GM19239 (cell line): Measurements from ENCODE around the gene PODXL.
"Not testable (repeated sequence)": the region's sequence is repeated elsewhere in the genome, so short reads cannot be mapped to it uniquely, and the experiment has no call there.

Experiments used
- DNase-seq: peaks from one replicate; pipeline ENCODE4 v3.0.0; 2011; ENCODE audit warnings: low spot score; ENCODE audit not compliant: insufficient read length
- FAIRE-seq: peaks from 2 replicates; lab custom pipeline; 2011; peaks lifted over from hg19 to GRCh38; lab: Jason Lieb, UNC

PODXL gene

DNA sequence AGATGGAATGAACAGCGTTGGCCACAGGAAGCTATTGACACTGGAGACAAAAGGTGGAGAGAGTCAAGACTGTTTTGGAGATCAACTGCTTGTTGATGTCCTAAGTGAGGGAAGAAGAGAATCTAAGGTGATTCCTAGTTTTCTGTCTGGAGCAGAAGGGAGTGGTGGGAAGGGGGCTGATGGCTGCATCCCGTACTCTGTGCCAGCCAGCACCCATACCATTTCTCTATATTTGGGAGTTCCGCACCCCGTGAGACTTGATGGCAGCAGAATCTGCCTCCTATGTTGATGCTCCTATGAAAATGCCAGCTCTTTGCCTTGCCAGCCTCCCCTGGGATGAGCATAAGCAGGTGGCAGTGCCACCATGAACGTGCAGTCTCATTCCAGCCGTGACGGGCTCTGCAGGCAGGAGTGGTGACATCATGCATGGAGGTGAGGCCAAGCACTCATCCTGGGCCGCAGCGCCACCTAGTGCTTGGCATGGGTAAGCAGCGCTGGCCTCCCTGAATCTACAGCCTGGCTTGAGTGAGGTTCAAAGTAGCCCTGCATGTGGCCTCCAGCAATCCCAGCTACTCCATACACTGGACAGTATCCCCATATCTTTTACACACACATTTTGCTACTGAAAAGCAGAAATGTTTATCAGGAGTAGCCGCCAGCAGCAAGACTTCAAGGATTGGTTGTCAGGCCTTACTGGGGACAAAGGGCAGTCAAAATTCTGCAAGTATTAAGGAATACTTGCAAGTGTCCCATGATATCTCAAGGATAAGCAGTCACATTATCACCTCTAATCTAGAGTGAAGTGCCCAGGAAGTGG is 43.0 kb downstream of the PODXL start:
- DNase-seq (peak; percentile 69), FAIRE-seq (peak; percentile 52)

DNA sequence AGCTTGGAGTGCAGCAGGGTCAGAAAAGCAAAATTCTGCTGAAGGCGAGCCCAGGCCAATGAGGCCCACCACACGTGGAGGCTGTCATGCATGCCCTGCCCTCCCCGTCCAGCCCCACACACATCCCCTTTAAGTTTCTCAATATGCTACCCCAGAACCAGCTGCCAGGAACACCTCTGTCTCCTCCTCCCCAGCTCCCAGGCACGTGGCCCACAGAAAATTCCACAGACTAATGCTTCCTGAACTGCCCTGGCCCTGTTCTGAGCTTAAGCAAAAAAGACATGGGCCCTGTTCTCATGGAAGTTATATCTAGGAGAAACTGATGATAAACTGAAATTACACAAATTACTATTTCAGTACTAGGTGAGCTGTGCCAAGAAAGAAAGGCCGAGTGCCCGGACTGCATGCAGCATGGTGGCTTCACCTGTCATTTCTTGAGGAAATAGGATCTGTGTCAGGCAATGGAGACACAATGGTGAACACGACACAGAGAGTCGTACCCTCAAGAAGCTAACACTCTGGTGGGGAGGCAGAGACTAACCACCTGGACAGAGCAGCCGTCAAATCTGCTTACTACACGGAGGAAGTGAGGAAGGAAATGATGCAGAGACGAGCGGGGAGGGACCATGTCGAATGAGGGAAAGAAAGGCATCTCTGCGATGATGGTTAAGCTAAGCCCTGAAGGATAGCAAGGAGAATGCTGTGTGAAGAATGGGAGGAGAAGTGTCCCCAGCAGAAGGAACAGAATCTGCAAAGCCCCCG is 44.5 kb downstream of the PODXL start:
- no peak for DNase-seq
- FAIRE-seq = no peak

DNA sequence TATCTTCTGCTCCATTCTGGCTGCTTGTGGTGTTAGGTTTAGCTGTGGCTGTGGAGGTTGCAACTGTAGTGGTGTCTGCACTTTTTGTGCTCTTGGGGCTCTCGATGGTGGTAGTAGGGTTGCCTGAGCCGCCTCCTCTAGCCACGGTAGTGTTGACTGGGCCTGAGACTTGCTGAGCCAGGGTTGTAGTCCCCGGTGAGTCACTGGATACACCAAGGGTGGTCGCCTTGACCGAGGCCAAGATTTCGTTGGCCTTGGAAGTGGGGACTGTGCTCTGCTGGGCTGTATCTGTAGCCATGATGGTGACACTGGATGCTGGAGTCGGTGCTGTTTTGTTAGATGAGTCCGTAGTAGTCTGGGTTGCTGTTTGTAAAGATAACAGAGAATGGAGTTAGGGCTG is 45.4 kb downstream of the PODXL start:
- no peak for FAIRE-seq
- no peak for DNase-seq

DNA sequence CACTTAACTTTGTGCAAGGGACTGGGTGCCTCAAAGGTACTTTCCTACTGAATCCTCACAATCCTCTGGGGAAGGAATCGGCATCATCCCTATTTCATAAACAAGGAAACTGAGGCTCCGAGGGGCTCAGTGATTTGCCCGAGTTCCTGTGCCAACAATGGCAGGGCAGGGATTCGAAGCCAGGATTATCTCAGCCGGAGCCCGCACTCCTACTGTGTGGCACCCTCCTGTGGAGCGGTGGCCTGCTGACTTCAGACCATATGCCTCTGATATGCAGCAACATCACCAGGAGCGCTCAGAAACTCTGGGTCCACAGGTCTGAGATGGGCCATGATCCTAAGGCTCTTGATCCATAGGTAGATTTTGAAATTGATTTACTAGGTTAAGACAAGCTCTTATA is 46.6 kb downstream of the PODXL start:
- FAIRE-seq (no peak), DNase-seq (no peak)

DNA sequence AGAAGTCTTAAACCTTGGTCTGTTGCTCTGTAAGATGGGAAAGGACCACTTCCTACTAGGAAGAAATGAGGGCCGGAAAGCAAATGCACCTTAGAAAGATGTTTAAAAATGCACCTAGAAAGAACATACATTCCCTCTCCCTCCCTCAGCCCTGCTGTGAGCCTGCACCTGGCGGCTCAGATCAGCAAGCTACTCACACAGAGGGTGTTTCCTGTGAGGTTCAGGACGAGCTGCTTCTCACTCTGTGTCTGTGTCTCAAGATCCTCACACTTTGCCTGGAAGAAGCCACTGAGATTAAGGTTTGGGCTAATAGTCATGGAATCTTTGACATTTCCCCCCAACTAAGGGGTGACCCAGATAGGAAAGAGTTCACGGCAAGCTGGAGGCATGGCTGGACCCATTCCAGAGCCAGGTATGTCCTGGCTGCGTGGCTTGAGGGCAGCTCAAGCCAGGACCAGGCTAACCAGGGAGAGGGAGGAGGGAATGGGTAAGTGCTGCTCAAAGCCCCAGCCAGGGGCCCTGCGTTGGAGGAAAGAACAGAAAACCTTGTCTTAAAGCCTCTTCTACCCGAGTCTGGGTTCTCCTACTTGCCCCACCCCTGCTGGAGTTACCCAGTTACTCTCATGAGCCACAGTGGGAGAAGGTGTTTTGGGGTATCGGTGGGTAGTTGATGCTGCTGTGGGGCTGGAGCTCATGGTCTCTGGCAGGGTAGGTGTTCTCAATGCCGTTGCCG is 47.5 kb downstream of the PODXL start:
- FAIRE-seq (no peak), DNase-seq (no peak)

DNA sequence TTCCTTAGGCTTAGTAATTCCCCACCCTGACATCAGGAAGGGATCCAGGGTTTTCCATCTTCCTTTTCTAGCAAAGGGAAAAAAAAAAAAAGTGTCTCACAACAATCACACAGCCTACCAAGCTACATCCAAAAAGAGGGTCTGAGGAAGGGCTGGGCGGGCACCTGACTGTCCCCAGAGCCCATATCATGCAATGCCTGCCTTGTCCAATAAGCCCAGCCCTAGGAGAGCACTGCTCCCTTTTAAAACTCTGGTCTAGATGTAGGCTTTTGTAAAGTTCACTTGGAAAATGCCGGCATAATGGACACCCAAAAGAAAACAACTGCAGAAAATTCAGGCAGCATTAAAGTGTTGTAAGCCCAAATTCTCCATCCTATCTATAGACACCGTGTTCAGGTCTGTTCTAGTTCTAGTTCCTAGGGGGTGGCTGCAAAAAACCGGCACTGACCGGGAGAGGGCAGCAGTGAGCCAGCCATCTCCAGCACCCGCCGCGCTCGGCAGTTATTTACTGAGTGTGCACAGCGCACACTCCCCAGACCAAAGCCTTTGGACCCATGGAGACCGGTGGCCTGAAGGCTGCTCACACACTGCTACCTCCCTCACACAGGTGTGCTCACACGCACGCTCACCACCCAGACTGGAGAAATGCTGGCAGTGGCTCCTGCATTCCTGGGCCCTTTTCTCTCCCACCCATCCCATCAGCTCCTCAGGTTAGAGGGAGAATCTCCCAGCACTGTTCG is 48.7 kb downstream of the PODXL start:
- DNase-seq (peak; percentile 52), FAIRE-seq (peak; percentile 89)

DNA sequence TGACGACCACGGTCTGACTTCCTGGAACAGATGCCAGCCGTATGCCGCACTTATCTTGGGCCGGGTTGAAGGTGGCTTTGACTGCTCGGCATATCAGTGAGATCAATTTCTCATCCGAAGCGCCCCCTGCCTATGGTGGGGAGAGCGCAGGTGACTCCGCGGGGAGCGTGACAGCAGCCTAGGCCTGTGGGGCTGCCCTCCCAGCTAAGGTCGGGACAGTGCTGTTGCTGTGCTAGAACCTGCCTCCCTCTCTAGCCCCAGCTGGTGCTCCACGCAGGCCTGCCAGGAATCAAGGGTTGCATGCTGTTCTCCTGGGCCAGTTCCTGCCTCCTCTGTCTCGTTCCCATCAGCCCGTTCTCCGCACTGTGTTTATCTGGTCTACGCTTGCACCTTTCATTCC is 49.8 kb downstream of the PODXL start:
- FAIRE-seq (no peak), DNase-seq (no peak)

DNA sequence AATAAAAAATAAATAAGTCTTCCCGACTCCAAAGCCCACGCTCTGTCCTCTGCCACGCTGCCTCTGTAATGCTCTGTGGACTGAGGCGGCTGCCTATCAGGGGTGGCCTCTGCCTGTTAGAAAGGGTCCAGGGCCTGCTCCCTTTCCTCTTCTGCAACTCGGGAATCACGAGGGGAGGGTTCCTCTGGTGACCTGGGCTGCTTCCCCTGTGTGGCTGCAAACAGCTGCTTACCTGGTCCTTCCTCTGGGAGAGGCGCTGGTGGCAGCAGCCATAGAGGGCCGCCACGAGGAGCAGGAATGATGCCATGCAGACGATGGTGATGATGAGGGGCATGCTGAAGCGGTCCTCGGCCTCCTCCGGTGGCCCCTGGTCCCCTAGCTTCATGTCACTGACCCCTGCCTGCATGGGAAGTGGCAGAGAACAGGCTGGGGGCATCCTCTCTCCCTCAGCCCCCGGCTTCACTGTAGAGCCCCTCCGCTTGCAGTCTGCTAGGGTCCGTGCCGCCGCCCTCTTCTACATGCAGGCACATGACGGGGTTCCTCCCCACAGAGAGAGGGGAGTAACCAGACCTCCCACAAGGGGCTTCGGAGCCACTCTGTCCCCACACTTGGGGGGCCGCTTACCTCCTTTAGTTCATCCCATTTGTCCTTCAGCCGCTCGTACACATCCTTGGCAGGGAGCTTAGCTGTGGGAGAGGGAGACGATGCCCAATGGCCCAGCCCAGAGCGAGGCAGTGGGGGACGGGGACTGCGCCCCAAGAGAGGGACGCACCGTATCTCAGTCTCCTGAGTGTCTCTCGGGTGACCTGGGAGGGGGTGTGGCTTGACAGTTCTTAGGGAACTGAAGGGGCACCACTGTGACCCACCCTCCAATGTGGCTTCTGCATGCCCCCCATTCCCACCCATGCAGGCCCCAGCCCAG is 50.5 kb downstream of the PODXL start:
- FAIRE-seq (no peak), DNase-seq (no peak)

DNA sequence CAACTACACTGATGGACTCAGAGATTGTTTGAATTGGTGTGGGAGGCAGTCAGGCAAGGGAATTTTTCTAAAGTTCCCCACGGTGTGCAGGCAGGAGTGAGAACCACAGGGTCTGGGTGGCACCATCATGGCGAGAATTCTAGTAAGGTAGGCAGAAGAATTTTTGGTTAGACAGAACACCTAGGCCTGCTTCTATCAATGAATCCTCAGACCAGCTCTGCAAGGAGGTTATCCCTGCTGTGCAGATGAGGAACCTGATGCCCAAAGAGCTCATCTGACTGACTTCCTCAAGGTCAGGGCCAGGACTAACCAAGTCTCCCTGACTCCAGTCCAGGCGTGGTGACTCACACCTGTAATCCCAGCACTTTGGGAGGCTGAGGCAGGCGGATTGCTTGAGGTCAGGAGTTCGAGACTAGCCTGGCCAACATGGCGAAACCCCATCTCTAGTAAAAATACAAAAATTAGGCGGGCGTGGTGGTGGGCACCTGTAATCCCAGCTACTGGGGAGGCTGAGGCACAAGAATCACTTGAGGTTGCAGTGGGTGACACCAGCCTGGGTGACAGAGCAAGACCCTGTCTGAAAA is 51.3 kb downstream of the PODXL start:
- not testable (repeated sequence) for FAIRE-seq, DNase-seq

DNA sequence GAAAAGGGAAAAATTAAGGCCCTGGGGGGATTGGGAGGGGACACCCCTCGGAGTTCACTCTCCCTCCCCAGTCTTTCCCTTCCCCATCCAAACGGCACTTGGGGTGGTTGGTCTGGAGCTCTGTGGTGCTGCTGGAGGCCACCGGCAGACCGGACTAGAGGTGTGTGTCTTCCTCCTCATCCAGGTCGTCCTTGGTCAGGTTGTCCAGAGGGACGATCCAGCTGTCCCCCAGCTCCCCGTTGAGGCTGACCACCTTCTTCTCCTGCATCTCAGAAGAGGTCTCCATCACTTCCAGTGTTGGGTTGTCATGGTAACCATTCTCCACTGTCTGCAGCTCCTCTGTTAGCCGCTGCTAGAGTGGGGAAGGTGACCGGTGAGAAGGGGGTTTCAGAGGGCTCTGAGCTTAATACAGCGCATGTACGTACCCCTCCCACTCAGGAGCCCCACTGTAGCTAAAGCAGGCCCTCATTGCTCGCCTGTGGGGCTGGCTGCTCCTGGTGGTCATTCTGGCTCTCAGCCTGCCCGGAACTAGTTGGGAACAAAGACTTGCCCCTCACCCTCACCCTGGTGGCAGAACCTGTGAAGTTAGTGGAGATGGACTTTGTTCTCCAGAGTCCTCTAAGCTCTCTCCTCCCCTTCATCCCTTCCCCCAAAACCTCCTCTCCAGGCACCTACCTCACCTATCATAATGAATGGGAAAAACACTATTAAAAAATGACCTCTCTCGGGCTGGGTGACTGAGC is 52.1 kb downstream of the PODXL start:
- DNase-seq (no peak), FAIRE-seq (no peak)

DNA sequence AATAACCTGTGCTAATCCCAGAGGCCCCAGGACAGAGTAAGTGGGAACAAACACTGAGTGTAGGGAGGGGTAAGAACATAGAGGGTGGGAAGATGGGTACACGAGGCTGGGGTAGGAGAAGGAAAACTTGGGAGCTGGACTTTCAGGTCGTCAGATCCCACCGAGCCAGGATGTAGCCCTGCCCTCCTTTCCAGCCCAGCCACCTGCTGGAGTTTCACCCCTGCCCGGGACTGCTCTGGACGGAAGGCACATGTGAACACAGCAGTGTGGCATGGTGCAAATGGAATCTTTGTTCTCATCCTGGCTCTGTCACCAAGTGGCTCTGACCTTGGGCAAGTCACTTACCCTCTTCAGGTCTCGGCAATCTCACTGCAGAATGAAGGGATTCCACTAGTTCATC is 52.8 kb downstream of the PODXL start:
- DNase-seq = no peak
- no peak for FAIRE-seq

DNA sequence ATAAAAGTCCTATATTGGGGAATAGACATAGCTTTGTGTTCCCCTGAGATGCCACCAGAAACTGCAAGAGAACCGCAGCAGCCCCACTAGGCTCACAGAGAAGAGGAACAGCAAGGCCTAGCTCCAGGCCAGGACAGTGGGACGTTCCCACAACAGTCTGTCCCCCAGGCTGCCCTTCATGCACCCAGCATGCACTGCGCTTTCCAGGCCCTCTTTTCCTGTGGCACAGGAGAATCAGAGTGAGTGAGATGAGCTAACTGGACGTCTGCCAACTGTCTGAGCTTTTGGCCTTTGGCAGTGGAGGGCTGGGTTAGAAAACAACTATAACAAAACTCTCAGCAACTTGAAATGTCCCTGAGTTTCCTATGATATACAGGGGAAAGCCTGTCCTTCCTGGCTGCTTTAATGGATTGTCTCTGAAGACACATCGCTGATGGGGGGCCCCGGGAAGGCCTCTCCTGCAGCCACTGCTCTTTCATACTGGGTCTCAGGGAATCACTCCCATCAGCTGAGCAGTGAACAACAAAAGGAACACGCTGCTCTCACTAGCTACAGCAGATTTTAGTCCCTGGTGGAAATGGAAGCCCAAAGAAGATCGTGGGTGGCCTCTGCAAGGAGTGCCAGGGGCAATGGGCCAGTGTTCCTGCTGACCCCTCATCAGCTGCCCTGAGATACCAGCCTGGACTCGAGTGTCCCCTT is 53.5 kb downstream of the PODXL start:
- FAIRE-seq (no peak), DNase-seq (no peak)

DNA sequence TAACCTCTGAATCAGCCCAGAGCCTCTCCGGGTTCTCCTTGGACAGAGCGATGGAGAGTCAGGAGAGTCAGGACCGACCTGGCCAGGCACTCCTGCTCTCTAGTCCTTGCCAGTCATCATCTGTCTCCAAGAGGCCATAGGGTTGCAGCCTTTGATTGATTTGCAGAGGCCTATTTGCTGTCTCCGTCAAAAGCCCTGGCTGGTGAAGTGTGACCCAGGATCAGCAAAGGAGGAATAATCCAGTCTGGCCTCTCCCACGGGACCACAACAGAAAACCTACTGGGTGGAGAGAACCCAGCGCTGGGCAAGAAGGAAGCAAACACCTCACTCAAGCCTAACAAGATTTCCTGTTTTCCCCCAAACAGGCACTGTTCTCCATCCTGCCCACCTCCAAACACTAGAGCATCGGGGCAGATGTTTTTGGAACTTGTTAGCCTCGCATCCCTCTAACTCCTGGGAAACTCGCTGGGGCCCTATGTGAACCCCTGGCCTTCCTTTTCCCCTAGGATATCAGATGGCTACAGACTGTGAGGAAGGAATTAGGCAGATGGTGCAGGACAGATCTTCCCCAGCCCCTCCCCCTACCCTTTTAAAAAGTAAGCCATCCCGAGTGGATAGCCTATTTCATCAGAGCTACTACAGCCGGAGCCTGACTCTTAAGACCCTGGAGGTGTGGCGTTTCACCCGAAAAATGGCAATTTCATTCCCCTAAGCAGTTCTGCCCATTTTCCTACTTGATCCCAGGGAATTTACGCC is 54.3 kb downstream of the PODXL start:
- DNase-seq = no peak
- no peak for FAIRE-seq

DNA sequence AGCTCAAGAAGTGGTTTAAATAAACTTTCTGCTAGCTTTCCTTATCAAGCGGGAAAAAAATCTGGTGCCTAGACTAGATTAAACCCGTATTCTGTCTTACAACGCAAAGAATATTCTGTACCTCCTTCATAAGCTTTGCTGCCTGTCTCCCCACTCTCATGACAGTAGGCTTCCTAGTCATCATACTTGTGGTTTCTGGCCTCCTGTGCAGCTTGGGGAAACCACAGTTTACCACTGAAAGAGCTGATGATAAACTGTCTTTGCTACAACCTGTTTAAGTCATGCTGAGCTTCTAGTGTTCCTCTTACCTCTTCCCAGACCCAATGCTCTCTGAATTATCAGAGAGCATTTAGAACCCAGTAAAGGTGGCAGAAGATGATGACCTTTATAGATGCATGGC is 55.0 kb downstream of the PODXL start:
- peak; percentile 13 for DNase-seq
- FAIRE-seq = peak; percentile 98

DNA sequence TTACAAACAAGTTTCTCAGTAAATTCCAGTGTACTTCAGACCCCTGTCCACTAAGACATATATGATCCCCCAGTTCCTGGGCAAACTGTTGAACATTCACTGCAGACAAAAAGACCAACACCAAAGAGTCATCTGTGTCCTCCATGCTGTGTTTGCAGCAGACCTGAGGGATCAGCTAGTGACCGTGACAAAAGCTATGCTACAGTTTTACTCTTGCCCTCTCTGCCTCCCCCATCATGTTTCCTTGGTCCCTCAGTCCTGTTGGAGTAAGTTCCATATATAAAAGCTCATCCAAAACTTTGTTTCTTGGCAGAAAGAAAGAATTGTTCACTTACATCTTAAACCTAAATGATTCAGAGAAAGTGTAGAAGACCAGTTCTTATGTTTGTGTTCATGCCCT is 56.1 kb downstream of the PODXL start:
- DNase-seq (no peak), FAIRE-seq (no peak)

DNA sequence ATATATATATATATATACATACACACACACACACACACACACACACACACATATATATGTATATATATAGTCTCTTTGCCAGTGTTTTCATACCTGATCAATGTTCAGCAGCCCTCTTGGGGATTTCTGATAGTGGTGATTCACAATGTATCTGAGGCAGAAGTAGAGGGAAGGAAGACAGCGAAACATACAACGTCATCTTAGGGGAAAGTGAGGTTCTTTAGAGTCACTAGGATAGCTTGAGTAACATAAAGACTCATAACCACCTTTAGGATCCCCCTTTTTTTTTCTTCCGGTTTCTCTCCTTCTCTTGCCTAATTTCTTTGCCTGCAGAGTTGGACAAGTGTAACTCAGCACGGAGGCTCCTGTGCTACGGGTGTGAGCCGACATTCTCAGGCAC is 56.6 kb downstream of the PODXL start:
- no peak for DNase-seq
- no peak for FAIRE-seq
